ENCODE data around the gene SMOC2. TPM values are rescaled to one million over a fixed set of nuclear protein-coding genes. Genes with fewer than 3 reads are reported as not detected.

The SMOC2 gene
- total RNA-seq, 1 experiment from 2014 or later = 2.1 TPM

DNA sequence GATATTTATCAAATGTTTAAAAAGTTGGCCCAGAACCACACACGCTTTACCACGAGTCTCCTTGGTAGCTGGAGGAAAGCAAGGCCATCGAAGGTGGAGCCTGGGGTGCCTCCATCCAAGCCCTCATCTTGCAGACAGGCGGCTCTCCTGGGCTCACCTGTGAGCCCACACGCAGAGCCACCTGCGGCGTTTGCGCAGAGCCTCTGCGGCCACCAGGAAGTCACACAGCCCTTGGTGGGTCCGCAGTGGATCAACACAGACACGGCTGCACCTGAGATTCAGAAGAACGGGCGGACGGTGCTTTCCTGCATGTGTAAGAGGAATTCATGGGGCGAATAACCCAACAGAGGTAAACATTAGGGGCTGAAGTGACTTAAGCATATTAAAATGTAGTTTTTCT is 24.5 kb upstream of the SMOC2 start:
- no peaks in the 10 kb centered on the region for H3K9me3 Mint-ChIP-seq
- Histone ChIP-seq H3K56ac (ENCODE audit: insufficient read length, low read depth, low read length) (no peak overlapping the region), H3K9me3 (ENCODE audit: control insufficient read depth, low read depth, low read length) (no peaks in the 10 kb centered on the region)

More for the DNA sequence above, 24.5 kb upstream of the SMOC2 start:
- no peak overlapping the region for H4K5ac ChIP-seq (ENCODE audit: insufficient read length, low read depth, low read length)
- no peak overlapping the region for H2AFZ ChIP-seq (ENCODE audit: low read length)
- no peak overlapping the region for H2BK20ac ChIP-seq (ENCODE audit: low read depth, low read length, poor library complexity, severe bottlenecking)
- H2BK12ac ChIP-seq (ENCODE audit: insufficient read length, low read depth, low read length) = no peak overlapping the region
- H3K27ac ChIP-seq (ENCODE audit: insufficient read length, low read depth, low read length) = no peak overlapping the region
- no peaks in the 10 kb centered on the region for H4K20me1 ChIP-seq (ENCODE audit: control insufficient read depth, insufficient read depth, insufficient read length)
- Mint-ChIP-seq H3K4me1 (peaks cover 6 to 17% of the 10 kb centered on the region in 2 experiments), H3K27ac (no peak overlapping the region), H3K27me3 (ENCODE audit: low read depth) (peaks cover 4% of the 10 kb centered on the region), H3K4me3 (no peak overlapping the region), H3K36me3 (ENCODE audit: insufficient read depth in 1 of 3, low read depth in 3 of 3) (no peaks in the 10 kb centered on the region)
- H2BK15ac ChIP-seq (ENCODE audit: low read depth, low read length) = no peak overlapping the region
- no CpG with 5 or more reads among the region's 15 CpGs for WGBS (ENCODE audit: extremely low coverage, insufficient read length, low lambda C conversion rate)
- H4K8ac ChIP-seq (replicated peaks; ENCODE audit: insufficient read length, low read depth, low read length) = no peak overlapping the region
- H4K91ac ChIP-seq (ENCODE audit: insufficient read length, low read depth, low read length) = no peak overlapping the region
- no peak overlapping the region for H2AK5ac ChIP-seq (ENCODE audit: insufficient read length, low read length)
- no peaks in the 10 kb centered on the region for H3K79me2 ChIP-seq (ENCODE audit: insufficient read depth, low read length)
- no peak overlapping the region for H2BK5ac ChIP-seq (ENCODE audit: insufficient read length, low read length)
- no peaks in the 10 kb centered on the region for H3K27me3 ChIP-seq (ENCODE audit: insufficient read depth, low read length)
- no peak overlapping the region for H3K18ac ChIP-seq (ENCODE audit: insufficient read length, low read depth, low read length)
- no peaks in the 10 kb centered on the region for H3K4me1 ChIP-seq (ENCODE audit: insufficient read depth, low read length)
- no peak overlapping the region for H3K23ac ChIP-seq (ENCODE audit: insufficient read length, low read depth, low read length)
- no peaks in the 10 kb centered on the region for H3K79me1 ChIP-seq (ENCODE audit: insufficient read depth, low read depth, low read length, poor library complexity, severe bottlenecking)
- no peak overlapping the region for H3T11ph ChIP-seq (ENCODE audit: low read length)
- no peak for DNase-seq
- no peaks in the 10 kb centered on the region for H3K23me2 ChIP-seq (ENCODE audit: insufficient read length, low read depth, low read length, poor library complexity, severe bottlenecking)
- H3K4ac ChIP-seq (ENCODE audit: low read depth, low read length) = no peak overlapping the region
- no peak overlapping the region for H3K9ac ChIP-seq (ENCODE audit: extremely low read depth, insufficient read length, low read length)
- no peak overlapping the region for H2BK120ac ChIP-seq (ENCODE audit: low read depth, low read length, poor library complexity, severe bottlenecking)
- H3K14ac ChIP-seq (ENCODE audit: insufficient read depth, low read length) = no peak overlapping the region
- TF ChIP-seq, protein P1, sequence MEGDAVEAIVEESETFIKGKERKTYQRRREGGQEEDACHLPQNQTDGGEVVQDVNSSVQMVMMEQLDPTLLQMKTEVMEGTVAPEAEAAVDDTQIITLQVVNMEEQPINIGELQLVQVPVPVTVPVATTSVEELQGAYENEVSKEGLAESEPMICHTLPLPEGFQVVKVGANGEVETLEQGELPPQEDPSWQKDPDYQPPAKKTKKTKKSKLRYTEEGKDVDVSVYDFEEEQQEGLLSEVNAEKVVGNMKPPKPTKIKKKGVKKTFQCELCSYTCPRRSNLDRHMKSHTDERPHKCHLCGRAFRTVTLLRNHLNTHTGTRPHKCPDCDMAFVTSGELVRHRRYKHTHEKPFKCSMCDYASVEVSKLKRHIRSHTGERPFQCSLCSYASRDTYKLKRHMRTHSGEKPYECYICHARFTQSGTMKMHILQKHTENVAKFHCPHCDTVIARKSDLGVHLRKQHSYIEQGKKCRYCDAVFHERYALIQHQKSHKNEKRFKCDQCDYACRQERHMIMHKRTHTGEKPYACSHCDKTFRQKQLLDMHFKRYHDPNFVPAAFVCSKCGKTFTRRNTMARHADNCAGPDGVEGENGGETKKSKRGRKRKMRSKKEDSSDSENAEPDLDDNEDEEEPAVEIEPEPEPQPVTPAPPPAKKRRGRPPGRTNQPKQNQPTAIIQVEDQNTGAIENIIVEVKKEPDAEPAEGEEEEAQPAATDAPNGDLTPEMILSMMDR (conservative IDR thresholded peaks at IDR 0.05) = no peak
- no peak overlapping the region for H3K4me2 ChIP-seq (ENCODE audit: insufficient read depth, insufficient read length, low read length)
